ENCODE results near the gene CDKN1C. TPM values are rescaled to one million over a fixed set of nuclear protein-coding genes. Genes with fewer than 3 reads are reported as not detected.

Gene CDKN1C
- total and polyA plus RNA-seq, 2 of the 8 experiments (the other 6 are each of a cell fraction or from before 2014, with no cell fraction given): 12.8 to 14.1 TPM

DNA sequence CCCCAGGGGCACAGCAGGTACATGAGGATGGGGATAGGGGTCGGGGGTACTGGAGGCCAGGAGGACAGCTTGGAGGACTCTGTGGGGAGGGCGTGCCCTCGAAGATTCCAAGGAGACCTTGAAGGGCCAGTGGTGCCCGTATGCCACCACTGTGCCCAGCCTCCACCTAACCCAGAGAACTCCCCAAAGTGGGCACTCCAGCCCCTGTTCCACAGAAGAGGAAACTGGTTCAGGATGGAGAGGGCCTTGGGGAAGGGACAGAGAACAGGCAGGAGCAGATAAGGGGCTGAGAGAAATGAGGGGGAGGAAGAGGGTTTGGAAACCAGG lies 45.8 kb upstream of the CDKN1C start:
- H4K20me1 ChIP-seq (replicated peaks in 1 of 2; ENCODE audit: control insufficient read depth in 1 of 2, insufficient read depth in 2 of 2, low read length in 2 of 2): peaks cover 2 to 9% of the 10 kb centered on the region in 2 experiments
- no peak overlapping the region for H3K14ac ChIP-seq (ENCODE audit: insufficient read length)
- H3K4me2 ChIP-seq (ENCODE audit: insufficient read depth in 1 of 2, low read depth in 2 of 2, low read length in 2 of 2): no peak overlapping the region
- H4K91ac ChIP-seq (replicated peaks; ENCODE audit: insufficient read length, low read length): peak overlapping the region; percentile 42
- peaks cover 25 to 37% (median 36%) of the 10 kb centered on the region in 4 experiments for H3K27me3 ChIP-seq (replicated peaks in 1 of 4; ENCODE audit: control insufficient read depth in 3 of 4, extremely low read depth in 1 of 4, insufficient read depth in 3 of 4, low read length in 3 of 4)
- H3K79me1 ChIP-seq (ENCODE audit: low read depth, low read length): no peaks in the 10 kb centered on the region
- no peaks in the 10 kb centered on the region for H3K36me3 ChIP-seq (ENCODE audit: control insufficient read depth in 2 of 4, insufficient read depth in 4 of 4, low read length in 3 of 4)
- H3K18ac ChIP-seq (ENCODE audit: extremely low read depth, low read length): no peak overlapping the region
- H3K4me3 ChIP-seq (ENCODE audit: extremely low read depth in 1 of 4, insufficient read depth in 2 of 4, low read depth in 3 of 4, low read length in 4 of 4): no peak overlapping the region
- H3K23ac ChIP-seq (ENCODE audit: insufficient read length): no peak overlapping the region
- no peak overlapping the region for H2BK5ac ChIP-seq (ENCODE audit: low read depth, low read length)
- TF ChIP-seq BCL11A (IDR thresholded peaks at IDR 0.05; ENCODE audit: low read depth in 2 of 2, low read length in 2 of 2) (no peak), FOSL1 (IDR thresholded peaks at IDR 0.05; ENCODE audit: insufficient read depth, low read depth, low read length) (no peak), HDAC2 (IDR thresholded peaks at IDR 0.05; ENCODE audit: borderline replicate concordance in 1 of 2, low read depth in 2 of 2, low read length in 2 of 2) (no peak), KDM5A (IDR thresholded peaks at IDR 0.05; ENCODE audit: low read length) (no peak), NRF1 (IDR thresholded peaks at IDR 0.05; ENCODE audit: low read depth, low read length) (no peak), CEBPB (IDR thresholded peaks at IDR 0.05; ENCODE audit: low read depth, low read length) (no peak), RBBP5 (IDR thresholded peaks at IDR 0.05; ENCODE audit: borderline replicate concordance, low read depth, low read length) (no peak), POLR2AphosphoS5 (IDR thresholded peaks at IDR 0.05; ENCODE audit: low read depth, low read length) (no peak)
- TF ChIP-seq, protein P1, sequence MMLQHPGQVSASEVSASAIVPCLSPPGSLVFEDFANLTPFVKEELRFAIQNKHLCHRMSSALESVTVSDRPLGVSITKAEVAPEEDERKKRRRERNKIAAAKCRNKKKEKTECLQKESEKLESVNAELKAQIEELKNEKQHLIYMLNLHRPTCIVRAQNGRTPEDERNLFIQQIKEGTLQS (IDR thresholded peaks at IDR 0.05; ENCODE audit: insufficient read depth, low read depth, low read length): no peak
- no peak overlapping the region; the same call in 1 of the 2 replicates for H4K8ac ChIP-seq (ENCODE audit: extremely low read depth, insufficient read depth, low read length)
- H2BK120ac ChIP-seq (replicated peaks; ENCODE audit: low read depth, low read length): no peak overlapping the region
- no peak for FAIRE-seq
- H2BK15ac ChIP-seq (ENCODE audit: low read length): 0 out of 2 replicates have a peak overlapping the region, but pooled peaks have one; percentile 81
- H2BK12ac ChIP-seq (ENCODE audit: low read depth, low read length): 0 out of 2 replicates have a peak overlapping the region, but pooled peaks have one; percentile 84
- no peak overlapping the region for H3K9ac ChIP-seq (replicated peaks in 1 of 4; ENCODE audit: extremely low read depth in 1 of 4, low read depth in 3 of 4, low read length in 3 of 4)
- no peak overlapping the region for H2AK5ac ChIP-seq (ENCODE audit: low read depth, low read length)
- H3K27ac ChIP-seq (ENCODE audit: low read depth, low read length): no peak overlapping the region
- WGBS, 2 experiments (ENCODE audit: extremely low coverage in 1 of 2, insufficient coverage in 1 of 2, insufficient read length in 1 of 2, insufficient replicate concordance in 2 of 2, low coverage in 1 of 2, low lambda C conversion rate in 2 of 2, missing lambda C conversion rate in 1 of 2): 88% methylated on average over 4 of the region's 4 CpGs; no CpG with 5 or more reads in 1 of the 2 experiments
- ChIA-PET POLR2A (ENCODE audit: partially characterized antibody) (interaction anchor here (2.5 to 3.1 kb wide), 2 partner anchors 9 to 12 kb away, joined by 12 to 13 read pairs; no protein-coding TSS in a partner anchor), CTCF (ENCODE audit: partially characterized antibody) (interaction anchor here (0.7 to 9.4 kb wide), 10 partner anchors 11 to 399 kb away, joined by 3 to 129 read pairs (median 4); partner anchors contain the start of gene CDKN1C)
- DNase-seq (ENCODE audit: low read depth in 1 of 2, low spot score in 2 of 2): no peak
- H4K5ac ChIP-seq (ENCODE audit: insufficient read length, low read depth, low read length): no peak overlapping the region
- H3K9me3 ChIP-seq (ENCODE audit: insufficient read depth in 2 of 2, low read depth in 1 of 2, low read length in 1 of 2): no peaks in the 10 kb centered on the region
- H3K4ac ChIP-seq (replicated peaks; ENCODE audit: insufficient read length, low read depth, low read length): no peak overlapping the region
- H2AFZ ChIP-seq (ENCODE audit: low read length): no peak overlapping the region
- H3K79me2 ChIP-seq (ENCODE audit: control insufficient read depth in 1 of 2, insufficient read depth in 2 of 2, low read length in 2 of 2): no peaks in the 10 kb centered on the region
- no peak overlapping the region for H2BK20ac ChIP-seq (ENCODE audit: low read length)
- H3K23me2 ChIP-seq (ENCODE audit: low read depth, low read length): peaks cover 8% of the 10 kb centered on the region; the same call in 1 of the 2 replicates
- H3K56ac ChIP-seq (replicated peaks; ENCODE audit: insufficient read length, low read depth, low read length): no peak overlapping the region
- peaks cover 0 to 13% (median 5%) of the 10 kb centered on the region in 4 experiments; a peak in 6 of 7 replicates for H3K4me1 ChIP-seq (replicated peaks in 1 of 4; ENCODE audit: control insufficient read depth in 3 of 4, insufficient read depth in 4 of 4, low read length in 3 of 4)

Measured in H1 (cell line).